Pons (tissue), 1 donor: ENCODE measurements around the gene DYNC1LI1.

ENCODE experiments used
- DNase-seq: peaks from one replicate; pipeline ENCODE4 v3.0.0-alpha.2; 2016; ENCODE audit warnings: low spot score

DYNC1LI1 gene

DNA sequence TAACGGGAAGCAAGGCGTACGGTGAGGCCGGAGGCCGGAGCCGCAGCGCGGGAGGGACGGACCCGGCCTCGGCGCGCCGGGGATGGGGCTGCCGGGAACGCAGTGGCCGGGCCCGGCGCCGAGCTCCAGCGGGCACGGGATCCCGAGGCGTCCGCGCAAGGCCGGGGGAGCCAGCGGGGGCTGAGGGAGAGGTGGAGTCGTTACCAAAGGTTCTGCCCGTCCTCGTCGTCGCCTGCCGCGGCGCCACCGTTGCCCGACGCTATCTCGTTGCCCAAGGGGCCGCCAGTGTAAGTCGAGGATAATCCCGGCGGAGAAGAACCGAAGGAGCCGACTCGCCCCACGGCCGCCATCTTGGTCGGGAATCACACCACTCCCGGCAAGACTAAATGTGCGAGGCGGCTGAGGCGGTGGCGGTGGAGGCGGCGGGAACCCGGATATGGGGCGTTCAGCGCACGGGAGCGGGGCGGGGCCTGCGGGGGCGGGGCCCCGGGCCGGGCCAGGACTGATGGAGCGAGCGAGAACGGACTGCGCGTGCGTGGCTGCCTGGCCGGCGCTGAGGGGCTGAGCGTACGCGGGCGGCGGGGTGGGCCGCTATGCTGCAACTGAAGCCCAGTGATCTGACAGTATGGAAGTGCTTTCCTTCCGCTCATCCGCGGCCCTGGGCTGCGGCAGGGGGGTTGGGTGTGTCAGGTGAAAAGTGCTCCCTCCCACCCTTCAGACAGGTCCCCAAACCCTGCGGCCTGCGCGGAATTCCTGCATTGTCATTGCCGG, at the start of gene DYNC1LI1:
Gene DYNC1LI1 (minus strand): TSS at position 438 of the 771 bp plus-strand sequence. CDS start 88 bp downstream, at position 350.
- peak; percentile 87 for DNase-seq

DNA sequence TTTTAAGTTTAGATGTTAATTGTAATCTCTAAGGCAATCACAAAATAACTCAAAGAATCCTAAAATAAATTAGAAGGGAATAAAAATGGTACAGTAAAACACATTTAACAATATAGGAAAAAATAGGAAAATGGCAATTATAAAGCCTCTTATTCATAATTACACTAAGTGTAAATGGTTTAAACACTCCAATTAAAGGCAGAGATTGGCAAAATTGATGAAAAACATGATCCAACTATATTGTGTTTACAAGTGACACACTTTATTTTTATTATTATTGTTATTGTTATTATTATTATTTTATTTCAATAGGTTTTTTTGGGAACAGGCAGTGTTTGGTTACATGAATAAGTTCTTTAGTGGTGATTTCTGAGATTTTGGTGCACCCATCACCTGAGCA, 48.7 kb upstream of the DYNC1LI1 start:
- no peak for DNase-seq

DNA sequence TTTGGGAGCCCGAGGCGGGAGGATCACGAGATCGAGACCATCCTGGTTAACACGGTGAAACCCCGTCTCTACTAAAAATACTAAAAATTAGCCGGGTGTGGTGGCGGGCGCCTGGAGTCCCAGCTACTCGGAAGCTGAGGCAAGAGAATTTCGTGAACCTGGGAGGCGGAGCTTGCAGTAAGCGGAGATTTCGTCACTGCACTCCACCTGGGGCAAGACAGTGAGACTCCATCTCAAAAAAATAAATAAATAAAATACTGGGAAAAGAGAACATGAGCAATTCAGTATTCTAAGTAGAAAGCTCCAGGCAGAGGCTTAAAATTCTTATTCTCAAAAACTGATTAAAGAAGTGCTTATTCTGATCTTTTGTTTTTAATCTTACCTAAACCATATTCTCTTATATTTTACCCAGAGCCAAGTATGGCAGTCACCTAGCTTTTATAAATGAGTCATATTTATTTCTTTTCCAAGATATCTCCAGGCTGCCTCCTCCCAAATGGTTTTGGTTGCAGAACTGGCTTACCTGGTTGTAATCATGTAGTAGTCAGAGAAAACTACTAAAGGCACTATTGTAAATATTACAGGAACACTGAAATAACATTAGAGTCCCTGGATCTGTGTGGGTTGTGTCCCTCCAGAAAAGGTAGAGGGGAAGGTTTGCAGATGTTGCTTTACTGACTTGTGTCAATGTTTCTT, 45.8 kb upstream of the DYNC1LI1 start:
- no peak for DNase-seq

DNA sequence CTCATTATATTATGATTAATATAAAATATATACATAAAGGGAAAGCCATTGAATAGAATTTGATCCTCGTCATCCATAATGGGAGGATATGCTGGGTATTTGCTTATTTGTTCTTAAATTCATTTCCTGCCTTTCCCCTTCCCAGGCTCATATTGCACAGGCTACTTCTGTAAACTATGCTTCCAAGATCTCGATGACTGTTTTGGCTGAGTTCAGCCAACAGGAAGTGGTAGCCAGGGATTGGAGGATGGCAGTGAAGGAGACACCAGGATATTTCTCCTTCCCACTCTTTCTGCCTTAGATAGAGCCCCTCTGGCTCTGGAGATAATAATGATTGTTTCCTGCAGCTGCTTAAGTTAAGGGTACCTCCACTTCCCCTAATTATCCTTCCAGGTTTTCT, 44.3 kb upstream of the DYNC1LI1 start:
- DNase-seq: no peak

DNA sequence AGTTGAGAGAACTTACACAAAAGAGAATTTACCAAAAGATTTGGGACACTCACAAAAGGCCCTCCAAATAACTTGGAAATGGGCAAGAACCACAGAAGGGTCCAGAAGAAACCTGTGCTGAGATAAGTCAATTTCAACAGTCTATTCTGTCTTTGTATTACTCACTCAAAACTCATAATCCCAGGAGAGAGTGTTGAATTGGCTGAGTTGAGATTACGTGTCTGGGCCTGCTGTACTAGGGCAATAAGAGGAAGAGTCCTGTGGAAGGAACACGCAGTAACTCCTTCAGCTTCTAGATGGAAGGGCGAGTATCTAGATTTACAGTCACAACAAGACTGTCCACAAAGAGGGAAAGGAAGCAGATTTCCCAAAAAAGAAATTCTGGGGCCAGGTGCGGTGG, 42.5 kb upstream of the DYNC1LI1 start:
- DNase-seq: no peak

- no peak for DNase-seq
Observed at GRCh38 chr3:32612547-32612946, 41.9 kb upstream of the DYNC1LI1 start.

GRCh38 chr3:32607522-32607921, 36.9 kb upstream of the DYNC1LI1 start:
- DNase-seq: no peak

DNA sequence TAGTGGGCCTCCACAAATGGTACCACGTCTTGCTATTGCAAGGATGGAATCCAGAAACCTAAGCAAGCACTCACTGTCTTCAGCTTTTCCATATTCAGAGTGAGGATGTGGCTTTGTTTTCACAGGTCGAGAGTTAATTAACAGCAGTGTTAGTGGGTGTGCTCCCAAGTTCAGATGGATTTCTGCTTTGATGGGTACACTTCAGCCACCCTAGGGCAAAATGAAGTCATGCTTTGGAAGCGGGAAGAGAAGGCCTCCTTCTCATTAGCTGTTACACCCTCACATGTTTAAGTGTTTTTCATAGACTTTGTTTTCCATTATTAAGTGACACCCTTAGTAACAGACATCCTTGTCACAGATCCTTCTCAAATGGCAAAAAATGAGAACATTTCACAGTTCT, 36.3 kb upstream of the DYNC1LI1 start:
- DNase-seq: no peak

DNA sequence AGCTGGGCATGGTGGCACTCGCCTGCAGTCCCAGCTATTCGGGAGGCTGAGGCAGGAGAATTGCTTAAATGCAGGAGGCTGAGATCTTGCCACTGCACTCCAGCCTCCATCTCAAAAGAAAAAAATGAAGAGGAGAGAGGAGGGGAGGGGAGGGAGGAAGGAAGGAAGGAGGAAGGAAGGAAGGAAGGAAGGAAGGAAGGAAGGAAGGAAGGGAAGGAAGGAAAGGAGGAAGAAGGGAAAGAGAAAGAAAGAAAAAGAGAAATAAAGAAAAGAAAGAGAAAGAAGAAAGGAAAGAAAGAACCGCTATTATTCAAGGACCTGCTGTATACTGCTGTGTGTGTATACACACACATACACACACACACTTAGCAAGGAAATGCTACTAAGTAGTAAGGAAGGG, 35.6 kb upstream of the DYNC1LI1 start:
- DNase-seq: no peak

DNA sequence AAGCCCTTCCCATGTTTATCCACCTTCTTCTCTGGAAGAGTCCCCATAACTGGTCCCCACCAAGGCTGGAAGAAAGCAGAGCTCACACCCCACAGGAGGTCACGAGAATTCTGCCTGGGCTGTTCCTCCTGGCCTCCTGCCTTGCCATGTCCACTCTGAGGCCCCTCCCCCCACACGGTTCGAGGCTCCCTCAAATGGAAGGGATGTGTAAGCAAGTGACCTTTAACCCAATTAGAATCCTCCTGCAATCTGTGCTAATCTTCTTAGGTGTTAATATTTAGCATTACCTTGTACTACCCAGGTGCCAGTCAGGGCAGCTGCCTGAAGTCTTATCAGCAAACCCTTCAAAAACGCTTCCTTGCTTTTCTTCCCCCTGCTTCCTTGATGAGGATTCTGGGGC, 32.4 kb upstream of the DYNC1LI1 start:
- no peak for DNase-seq

- DNase-seq: no peak
Observed at GRCh38 chr3:32602206-32602605, 31.5 kb upstream of the DYNC1LI1 start.

GRCh38 chr3:32601722-32602121, 31.1 kb upstream of the DYNC1LI1 start:
- DNase-seq: no peak

- no peak for DNase-seq
Observed at GRCh38 chr3:32597656-32598055, 27.0 kb upstream of the DYNC1LI1 start.

GRCh38 chr3:32596909-32597369, 26.3 kb upstream of the DYNC1LI1 start:
- DNase-seq: no peak

DNA sequence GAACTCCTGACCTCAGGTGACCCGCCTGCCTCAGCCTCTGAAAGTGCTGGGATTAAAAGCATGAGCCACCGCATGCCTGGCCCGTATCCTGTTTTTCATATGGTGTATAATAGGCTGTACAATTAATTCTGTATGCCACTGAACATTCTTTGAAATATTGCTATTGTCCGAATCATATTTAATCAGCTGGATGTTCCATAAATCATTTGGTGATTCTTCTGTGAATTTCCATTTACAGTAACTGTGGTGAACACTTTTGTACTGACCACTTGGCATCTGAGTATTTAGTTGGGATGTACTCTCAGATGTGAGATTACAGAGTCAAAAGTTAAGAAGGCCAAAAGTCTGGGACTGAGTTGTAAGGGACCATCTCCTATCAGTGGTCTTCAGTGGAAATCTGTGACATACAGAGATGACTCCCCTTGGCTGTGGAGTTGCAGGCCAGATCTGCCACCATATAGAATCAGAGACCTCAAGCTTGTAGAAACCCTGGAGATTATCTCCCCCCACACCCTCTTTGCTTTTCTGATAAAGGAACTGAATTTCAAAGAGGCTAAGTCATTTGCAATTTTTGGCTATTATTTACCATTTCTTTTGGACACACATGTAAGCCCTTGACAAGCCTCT, 25.7 kb upstream of the DYNC1LI1 start:
- DNase-seq: no peak

- DNase-seq: no peak
Observed at GRCh38 chr3:32595323-32595722, 24.7 kb upstream of the DYNC1LI1 start.

GRCh38 chr3:32593903-32594525, 23.4 kb upstream of the DYNC1LI1 start:
- no peak for DNase-seq

- no peak for DNase-seq
Observed at GRCh38 chr3:32592696-32593353, 22.2 kb upstream of the DYNC1LI1 start.

GRCh38 chr3:32592011-32592410, 21.4 kb upstream of the DYNC1LI1 start:
- no peak for DNase-seq

DNA sequence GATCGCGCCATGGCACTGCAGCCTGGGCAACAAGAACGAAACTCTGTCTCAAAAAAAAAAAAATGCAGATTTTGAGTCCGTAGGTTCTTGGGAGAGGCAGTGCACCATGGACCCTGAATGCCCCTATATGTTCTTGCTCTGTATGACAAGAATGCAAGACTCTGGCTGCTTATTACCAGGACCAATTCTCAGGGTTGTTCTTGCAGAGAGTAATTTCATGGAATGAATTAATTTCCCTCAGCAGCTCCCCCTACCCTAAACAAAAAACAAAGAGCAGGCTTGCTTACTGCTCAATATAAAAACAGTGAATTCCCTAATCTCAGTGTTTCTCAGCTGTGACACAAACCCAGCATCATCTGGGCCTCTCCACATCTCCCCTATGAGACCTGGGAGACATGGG, 20.5 kb upstream of the DYNC1LI1 start:
- DNase-seq: no peak

GRCh38 chr3:32586356-32586755, 15.7 kb upstream of the DYNC1LI1 start:
- DNase-seq: peak; percentile 33

DNA sequence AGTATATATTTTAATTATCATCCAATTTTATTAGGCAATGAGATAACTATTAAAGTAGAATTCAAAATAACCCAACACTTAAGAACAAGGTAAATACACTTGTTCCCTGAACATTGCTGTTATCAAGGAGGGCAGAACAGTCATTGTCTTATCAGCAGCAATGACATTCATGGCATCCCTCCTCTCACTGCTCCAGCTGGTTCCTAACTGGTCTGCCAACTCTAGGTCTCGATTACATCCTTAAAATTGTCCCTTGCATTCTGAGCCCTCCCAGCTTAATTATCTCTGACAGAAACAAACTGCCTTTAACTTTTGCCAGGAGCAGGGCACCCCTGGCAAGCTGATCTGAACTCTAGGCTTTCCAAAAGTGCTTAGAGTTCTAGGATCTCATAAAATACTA, 14.0 kb upstream of the DYNC1LI1 start:
- DNase-seq: no peak
